Measurements from ENCODE around the gene TMEM143. TPM values are rescaled to one million over a fixed set of nuclear protein-coding genes. Genes with fewer than 3 reads are reported as not detected.
A peak's percentile ranks its signal among the peaks of the same experiment; 100 is the strongest.
"Not testable (repeated sequence)": the region's sequence is repeated elsewhere in the genome, so short reads cannot be mapped to it uniquely, and the experiment has no call there.

TMEM143 gene
- total RNA-seq, 1 donor from 2014 or later = 11.2 TPM

DNA sequence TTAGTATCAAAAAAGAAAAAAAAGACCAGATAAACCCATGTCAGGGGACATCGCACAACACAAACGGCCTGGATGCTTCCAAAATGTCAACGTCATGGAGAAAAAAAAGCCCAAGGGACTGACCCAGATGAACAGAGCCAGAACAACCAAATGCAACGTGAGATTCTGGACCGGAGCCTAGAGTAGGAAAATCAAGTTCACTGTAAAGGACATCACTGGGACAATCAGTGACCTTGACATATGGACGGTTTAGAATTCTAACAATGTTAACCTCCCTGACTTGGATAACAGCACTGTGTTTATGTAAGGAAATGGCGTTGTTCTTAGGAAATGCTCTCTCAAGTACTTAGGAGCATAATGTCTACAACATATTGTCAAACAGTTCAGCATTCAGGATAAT, 53.5 kb downstream of the TMEM143 start:
- intact Hi-C loops (cut with DNase I) = no loop called here

DNA sequence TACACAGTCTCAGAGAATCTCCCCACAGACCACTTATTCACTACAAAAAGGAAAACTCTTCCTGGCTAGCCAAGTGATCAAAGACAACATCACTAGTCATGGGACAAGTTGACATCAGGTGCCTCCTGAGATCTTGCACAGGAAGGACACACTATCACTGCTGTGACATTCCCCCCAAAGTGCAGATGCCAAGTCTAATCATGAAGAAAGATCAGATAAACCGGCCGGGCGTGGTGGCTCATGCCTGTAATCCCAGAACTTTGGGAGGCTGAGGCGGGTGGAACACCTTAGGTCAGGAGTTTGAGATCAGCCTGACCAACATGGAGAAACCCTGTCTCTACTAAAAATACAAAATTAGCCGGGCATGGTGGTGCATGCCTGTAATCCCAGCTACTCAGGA, 54.0 kb downstream of the TMEM143 start:
- DNase-seq (ENCODE audit: low spot score); ATAC-seq; intact Hi-C loops (cut with DNase I): not testable (repeated sequence)

More for the DNA sequence above, 53.5 kb downstream of the TMEM143 start:
- no peak for DNase-seq (ENCODE audit: low spot score)
- ATAC-seq = peak; percentile 54

DNA sequence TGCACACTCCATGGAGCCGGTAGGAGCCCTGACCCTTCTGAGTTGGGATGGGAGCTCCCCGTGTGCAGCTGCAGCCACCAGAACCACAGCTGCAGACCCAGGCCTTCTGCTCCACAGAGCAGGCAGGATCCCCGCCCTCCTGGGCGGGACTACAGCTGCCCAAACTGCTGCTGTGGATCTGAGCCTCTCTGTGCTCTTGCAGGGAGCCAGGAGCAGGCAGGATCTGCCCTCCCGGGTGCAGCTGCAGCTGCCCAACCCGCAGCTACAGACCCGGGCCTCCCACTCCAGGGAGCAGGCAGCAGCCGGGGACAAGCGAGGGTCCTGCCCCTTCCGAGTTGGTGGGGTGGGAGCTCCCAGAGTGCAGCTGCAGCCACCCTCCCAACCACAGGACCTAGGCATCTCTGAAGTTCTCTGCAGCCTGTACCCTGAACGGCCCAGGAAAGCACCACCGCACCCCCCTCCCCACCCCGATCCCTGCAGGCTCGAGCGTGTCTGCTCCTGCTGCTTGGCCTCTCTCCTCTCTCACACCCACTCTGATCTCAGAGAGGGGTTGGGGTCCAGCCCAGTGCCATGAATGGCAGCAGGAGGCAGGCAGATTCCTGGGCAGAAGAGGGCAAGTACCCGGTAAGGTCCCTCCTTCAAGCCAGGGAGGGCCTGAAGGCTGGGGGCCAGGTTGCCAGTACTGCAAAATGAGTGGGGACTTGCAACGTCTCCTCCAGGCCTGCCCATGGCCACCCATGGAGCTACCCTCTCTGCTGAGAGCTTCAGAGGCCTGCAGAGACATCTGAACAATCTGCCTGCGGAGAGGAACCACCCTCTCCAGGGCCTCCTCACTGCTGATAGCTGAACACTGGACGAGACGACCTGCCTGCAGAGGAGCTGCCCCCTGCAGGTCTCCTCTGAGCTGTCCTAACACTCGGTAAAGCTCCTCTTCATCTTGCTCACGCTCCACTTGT, 54.8 kb downstream of the TMEM143 start:
- ATAC-seq (peak; percentile 66), DNase-seq (ENCODE audit: low spot score) (no peak)
- intact Hi-C loops (cut with DNase I) = no loop called here

DNA sequence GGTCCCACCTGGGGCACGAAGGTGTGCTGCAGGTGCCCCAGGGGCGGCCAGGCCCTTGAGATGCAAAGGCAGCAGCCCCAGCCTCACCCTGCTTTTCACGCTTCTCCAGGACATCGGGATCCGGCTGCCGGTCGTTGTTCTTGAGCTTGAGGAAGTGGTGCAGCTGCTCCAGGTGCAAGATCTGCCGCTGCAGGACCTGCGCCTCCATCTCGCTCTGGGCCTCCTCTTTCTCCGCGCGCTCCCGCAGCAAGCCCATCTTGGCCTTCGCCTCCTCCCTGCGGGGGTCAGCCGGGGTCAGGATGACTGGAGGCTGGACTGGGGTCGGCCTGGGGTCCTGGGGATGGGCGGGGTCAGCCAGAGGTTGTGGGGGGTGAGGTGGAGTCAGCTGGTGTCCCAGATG, 59.9 kb downstream of the TMEM143 start:
- intact Hi-C loops (cut with DNase I) = no loop called here
- ATAC-seq (no peak), DNase-seq (ENCODE audit: low spot score) (no peak)

DNA sequence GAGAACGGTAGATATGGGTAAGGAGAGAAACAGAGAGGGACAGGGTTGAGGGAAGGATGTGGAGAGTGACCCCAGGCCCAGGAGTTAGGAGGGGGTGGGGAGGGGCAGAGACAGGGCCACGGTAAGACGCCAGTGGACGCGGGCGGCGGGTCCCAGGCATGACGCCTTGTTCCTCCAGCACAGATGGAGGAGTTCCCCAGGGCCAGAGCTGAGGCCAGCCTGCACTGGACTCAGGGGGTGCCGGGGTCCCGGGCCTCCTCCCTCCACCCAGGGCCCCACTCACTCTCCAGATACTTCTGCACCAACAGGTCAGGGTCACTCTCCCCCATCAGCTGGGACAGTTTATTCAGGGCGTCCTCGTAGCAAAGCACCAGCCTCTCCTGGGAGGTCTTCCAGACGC, 60.4 kb downstream of the TMEM143 start:
- no peak for ATAC-seq
- no peak for DNase-seq (ENCODE audit: low spot score)
- intact Hi-C loops (cut with DNase I) = no loop called here

DNA sequence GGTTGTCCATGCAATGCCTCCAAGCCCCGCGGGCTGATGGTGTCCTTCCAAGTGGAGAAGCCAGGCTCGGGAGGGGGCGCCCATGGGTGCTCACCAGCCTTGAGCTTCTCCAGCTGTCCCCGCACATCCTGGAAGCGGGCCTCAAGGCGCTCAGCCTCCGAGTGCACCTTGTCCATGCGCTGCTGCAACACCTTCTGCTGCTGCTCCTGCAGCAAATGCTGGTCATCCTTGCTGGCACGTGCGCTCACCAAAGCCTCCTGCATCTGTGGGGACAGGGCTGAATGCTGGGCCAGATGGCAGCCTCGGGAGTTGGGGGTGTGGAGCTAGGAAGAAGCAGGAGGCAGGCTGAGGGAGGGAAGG, 61.2 kb downstream of the TMEM143 start:
- DNase-seq (ENCODE audit: low spot score) = no peak
- intact Hi-C loops (cut with DNase I) = no loop called here
- ATAC-seq = no peak

DNA sequence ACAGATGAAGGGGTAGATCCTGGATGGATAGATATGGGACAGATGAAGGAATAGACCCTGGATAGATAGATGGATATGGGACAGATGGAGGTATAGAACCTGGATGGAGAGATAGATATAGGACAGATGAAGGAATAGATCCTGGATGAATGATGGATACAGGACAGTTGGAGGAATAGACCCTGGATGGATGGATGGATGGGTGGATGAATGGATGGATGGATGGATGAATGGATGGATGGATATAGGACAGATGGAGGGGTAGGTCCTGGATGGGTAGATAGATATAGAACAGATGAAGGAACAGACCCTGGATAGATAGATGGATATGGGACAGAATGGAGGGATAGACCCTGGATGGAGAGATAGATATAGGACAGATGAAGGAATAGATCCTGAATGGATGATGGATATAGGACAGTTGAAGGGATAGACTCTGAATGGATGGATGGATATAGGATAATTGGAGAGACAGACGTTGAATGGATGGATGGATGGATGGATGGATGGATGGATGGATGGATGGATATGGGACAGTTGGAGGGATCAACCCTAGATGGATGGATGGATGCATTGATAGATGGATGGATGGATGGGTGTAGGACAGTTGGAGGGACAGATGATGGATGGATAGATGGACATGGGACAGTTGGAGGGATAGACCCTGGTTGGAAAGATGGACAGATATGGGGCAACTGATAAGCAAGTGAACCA, 61.7 kb downstream of the TMEM143 start:
- DNase-seq (ENCODE audit: low spot score) = no peak
- ATAC-seq = no peak
- intact Hi-C loops (cut with DNase I) = no loop called here

DNA sequence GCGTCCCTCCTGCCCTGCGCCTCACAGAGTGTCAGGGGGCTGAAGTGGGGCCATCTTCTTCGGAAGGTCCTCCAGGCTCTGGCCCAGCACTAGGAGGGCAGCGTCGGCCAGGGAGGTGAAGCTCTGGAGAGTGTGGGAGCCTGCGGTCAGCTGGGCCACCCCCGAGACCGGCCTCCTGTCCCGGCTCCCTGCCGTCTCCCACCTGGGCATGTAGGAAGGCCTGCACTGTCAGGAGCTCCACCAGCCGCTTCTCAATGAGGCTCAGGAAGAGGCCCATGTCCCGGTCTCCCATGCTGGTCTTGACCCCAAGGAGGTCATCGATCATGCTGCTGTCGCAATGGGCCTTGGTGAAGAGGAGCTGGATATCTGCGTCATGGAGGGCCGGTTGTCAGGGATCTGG, 65.8 kb downstream of the TMEM143 start:
- DNase-seq (ENCODE audit: low spot score) = no peak
- no peak for ATAC-seq
- intact Hi-C loops (cut with DNase I) = no loop called here

DNA sequence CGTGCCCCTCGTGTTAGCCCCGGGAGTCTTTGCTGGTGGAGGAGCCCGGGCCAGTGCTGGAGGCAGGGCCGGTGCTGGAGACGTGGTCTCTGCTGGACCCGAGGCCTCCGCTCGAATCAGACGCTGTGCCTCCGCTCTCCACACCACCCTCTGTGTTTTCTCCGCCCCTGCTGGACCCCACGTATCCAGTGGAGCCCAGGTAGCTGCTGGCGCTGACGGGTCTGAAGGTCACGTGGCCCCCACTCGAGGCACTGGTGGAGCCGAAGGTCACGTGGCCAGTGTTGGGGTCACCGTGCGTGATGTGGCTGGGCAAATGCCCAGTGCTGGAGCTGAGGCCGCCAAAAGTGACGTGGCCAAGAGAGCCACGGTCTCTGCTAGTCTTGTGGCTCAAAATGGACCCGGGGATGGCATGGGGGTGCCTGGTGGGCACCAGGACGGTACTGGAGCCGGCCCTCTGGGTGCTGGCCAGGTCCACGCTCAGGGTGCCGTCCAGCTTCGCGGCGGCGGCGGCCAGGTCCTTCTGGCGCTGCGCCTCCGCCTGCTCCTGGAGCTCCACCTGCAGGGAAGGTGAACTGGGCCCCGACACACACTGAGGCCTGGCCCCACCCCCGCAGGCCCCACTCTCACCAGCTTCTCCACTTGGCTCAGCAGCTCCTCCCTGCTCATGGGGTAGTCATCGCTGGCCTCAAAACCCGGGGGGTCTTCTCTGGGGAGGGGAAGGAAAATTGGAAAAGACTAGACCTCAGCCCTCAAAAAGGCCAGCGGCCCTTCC, 66.6 kb downstream of the TMEM143 start:
- no peak for DNase-seq (ENCODE audit: low spot score)
- intact Hi-C loops (cut with DNase I) = no loop called here
- ATAC-seq = no peak

DNA sequence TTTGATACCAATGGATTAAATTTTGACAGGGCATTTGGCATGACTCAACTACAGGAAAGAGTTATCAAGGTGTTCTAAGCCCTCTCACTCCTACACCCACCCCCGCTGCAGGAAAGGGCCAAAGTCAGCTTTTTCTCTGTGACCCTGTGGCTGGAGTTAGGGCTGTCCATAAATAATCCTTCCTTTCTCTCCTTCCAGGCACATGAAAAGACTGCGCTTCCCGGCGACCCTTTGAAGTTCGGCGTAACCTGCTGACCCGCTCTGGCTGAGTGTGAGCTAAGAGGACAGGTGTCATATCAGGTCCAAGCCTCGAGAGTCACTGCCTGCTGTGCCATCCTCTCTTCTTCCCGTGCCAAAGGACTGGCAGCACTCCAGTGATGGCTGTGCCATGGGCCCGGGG, 68.3 kb downstream of the TMEM143 start:
- DNase-seq (ENCODE audit: low spot score) = no peak
- intact Hi-C loops (cut with DNase I) = no loop called here
- ATAC-seq = no peak

DNA sequence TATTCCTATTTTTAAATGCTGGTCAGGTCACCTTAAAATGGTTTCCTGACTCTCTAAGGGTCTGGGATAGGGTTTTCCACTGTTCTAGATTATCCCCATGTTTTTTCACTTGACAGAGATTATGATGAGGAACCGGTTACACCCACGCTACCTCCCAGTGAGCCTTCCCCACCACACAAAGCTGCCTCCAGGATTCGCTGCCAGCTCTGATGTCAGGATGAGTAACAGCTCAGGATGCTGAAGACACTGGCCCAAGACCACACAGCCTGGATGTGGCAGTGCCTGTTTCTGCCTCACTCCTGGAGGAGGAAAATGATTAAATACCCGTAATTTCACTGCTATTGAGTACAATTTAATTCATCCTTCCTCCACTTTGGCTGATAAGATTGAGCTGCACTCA, 70.9 kb downstream of the TMEM143 start:
- DNase-seq (ENCODE audit: low spot score) = no peak
- ATAC-seq = no peak
- intact Hi-C loops (cut with DNase I) = no loop called here

DNA sequence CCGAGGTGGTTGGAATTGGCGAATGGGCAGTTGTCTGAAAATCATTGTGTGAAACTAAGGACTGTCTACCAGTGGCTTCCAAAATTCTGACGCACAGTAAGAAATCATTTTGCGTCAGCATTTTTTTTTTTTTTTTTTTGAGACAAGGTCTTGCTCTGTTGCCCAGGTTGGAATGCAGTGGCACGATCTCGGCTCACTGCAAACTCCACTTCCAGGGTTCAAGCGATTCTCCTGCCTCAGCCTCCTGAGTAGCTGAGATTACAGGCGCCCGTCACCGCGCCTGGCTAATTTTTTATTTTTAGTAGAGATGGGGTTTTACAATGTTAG, 72.3 kb downstream of the TMEM143 start:
- intact Hi-C loops (cut with DNase I); DNase-seq (ENCODE audit: low spot score); ATAC-seq: not testable (repeated sequence)

DNA sequence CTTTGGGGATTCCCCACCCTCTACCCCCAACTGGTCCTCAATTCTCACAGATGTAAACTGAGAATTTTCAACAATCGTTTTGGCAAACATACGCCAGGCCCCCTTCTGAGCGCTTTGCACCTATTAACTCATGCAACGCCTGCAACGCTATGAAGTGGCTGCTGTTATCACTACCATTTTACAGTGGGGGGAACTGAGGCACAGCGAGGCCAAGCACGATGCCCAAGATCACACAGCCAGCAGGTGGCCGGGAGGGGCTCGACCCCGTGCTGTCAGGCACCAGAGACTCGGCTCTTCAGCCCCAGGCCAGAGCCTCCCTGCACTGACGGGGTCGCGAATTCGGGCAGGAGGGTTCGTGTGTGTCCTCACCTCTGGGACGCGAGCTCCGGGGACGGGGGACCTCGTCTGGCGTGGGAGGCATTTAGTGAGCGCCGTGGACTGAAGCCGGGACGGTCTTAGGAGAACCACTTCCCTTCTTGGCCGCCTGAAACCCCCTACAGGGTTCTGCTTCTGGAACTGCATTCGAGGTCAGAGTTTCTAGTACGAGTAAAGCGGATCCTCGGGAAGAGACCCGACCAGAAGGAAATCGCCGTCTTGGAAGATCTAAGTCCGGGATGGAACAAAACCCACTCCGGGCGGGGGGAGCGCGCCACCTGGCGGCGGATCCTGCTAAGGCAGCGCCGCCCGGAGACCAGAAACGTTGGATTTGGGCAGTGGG, 72.8 kb downstream of the TMEM143 start:
- peak; percentile 95 for ATAC-seq
- peak; percentile 91 for DNase-seq (ENCODE audit: low spot score)
- intact Hi-C loops (cut with DNase I) = loop anchor here (1.0 kb wide), 1 partner anchor 39 kb away; no protein-coding TSS in a partner anchor

DNA sequence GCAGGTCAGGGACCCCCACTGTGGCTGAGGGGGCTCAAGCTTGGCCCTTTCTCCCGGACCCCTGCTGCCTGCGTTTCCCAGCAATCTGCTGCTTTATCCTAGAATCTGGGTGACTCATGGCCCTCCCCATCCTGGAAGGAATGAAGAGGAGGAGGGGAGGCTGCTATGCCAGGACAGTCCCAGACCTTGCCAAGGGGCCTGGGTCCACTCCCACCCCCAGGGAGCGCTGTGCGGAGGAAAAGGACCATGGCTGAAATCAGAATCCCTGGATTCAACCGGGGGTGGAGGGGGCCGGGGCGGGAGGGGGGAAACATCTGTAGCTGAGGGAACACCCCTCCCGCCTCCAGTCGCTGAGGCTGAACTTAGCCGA, 73.4 kb downstream of the TMEM143 start:
- DNase-seq (ENCODE audit: low spot score) (no peak), ATAC-seq (peak; percentile 45)
- intact Hi-C loops (cut with DNase I) = loop anchor here (1.0 kb wide), 1 partner anchor 40 kb away; no protein-coding TSS in a partner anchor

DNA sequence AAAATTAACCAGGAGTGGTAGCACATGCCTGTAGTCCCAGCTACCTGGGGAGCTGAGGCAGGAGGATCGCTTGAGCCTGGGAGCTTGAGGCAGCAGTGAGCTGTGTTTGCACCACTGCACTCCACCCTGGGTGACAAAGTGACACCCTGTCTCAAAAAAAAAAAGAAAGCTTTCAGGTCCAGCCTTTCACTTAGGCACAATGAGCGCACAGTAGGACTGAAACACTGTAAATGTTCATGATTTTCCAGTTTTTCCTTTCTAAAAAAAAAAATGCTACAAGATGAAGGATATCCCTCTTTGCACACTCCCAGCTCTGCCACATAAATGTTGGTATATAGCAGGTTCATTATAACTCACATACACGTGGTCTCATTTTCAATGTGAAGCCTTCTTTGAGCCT, 76.0 kb downstream of the TMEM143 start:
- ATAC-seq (no peak), DNase-seq (ENCODE audit: low spot score) (no peak)
- intact Hi-C loops (cut with DNase I) = no loop called here

DNA sequence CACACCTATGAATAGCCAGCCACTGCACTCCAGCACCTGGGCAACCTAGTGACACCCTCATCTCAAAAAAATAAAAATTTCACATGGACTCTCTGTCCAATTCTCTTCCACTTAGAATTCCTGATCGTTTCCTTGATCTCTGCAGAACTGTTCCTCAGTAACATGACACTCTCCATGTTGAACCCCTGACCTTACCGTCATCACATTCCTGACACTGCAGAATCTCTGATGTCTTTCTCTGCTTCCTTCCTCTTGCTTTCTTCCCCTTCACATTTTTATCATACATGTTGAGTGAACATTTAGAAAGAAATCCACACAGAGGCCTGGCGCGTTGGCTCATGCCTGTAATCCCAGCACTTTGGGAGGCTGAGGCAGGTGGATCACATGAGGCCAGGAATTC, 78.8 kb downstream of the TMEM143 start:
- intact Hi-C loops (cut with DNase I) = no loop called here
- ATAC-seq (no peak), DNase-seq (ENCODE audit: low spot score) (no peak)

DNA sequence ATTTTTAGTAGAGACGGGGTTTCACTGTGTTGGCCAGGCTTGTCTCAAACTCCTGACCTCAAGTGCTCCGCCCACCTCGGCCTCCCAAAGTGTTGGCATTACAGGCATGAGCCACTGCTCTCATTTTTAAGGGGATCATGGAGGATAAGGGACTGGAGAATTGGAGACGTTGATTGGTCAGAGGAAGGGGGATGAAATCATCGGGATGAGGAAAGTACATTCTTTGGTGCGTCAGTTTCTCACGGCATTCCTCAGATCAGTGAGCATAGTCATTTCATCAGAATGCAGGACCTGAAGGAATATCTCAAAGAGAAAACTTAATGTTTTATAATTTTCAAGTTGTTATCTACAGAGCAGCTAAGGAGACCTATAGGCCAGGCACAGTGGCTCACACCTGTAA, 79.8 kb downstream of the TMEM143 start:
- DNase-seq (ENCODE audit: low spot score) (no peak), ATAC-seq (no peak)
- intact Hi-C loops (cut with DNase I) = no loop called here
